ENCODE results near the gene FFAR3. TPM values are rescaled to one million over a fixed set of nuclear protein-coding genes. Genes with fewer than 3 reads are reported as not detected.

Gene FFAR3
- total RNA-seq, 6 donors from 2014 or later = 0.24 TPM; not detected in 5

GRCh38 chr19:35310811-35311465, 47.3 kb upstream of the FFAR3 start:
- 90 to 93% methylated on average over 10 of the region's 10 CpGs for WGBS, 2 donors
- Histone ChIP-seq H3K27ac (no peak overlapping the region), H3K4me1 (peaks cover 0 to 25% (median 12%) of the 10 kb centered on the region in 4 donors), H3K9me3 (no peaks in the 10 kb centered on the region), H3K4me3 (peak overlapping the region in 1 of 4 donors; percentile 23), H3K36me3 (no peaks in the 10 kb centered on the region), H3K27me3 (no peaks in the 10 kb centered on the region)
- no peak for TF ChIP-seq POLR2A (IDR thresholded peaks at IDR 0.05)
- no peak for TF ChIP-seq EP300 (IDR thresholded peaks at IDR 0.05)
- TF ChIP-seq CTCF (IDR thresholded peaks at IDR 0.05) = no peak
- no peak for TF ChIP-seq POLR2AphosphoS5 (IDR thresholded peaks at IDR 0.05)
- DNase-seq (no peak), ATAC-seq (ENCODE audit: low FRiP score in 2 of 2) (no peak)

GRCh38 chr19:35311901-35312665, 46.2 kb upstream of the FFAR3 start:
- H3K4me1 ChIP-seq = peaks cover 0 to 26% (median 15%) of the 10 kb centered on the region in 4 donors
- H3K9me3 ChIP-seq = no peaks in the 10 kb centered on the region
- no peak overlapping the region for H3K4me3 ChIP-seq
- peak overlapping the region in 1 of 4 donors; percentile 42 for H3K27ac ChIP-seq
- TF ChIP-seq CTCF (IDR thresholded peaks at IDR 0.05) (no peak), POLR2AphosphoS5 (IDR thresholded peaks at IDR 0.05) (no peak), EP300 (IDR thresholded peaks at IDR 0.05) (no peak), POLR2A (IDR thresholded peaks at IDR 0.05) (no peak)
- WGBS, 2 donors = 70 to 75% methylated on average over 14 to 21 of the region's 21 CpGs
- H3K36me3 ChIP-seq = no peaks in the 10 kb centered on the region
- no peak for ATAC-seq (ENCODE audit: low FRiP score in 2 of 2)
- peak in 1 of 2 donors; percentile 61 for DNase-seq
- no peaks in the 10 kb centered on the region for H3K27me3 ChIP-seq

- WGBS, 2 donors = 30 to 53% methylated on average over 7 of the region's 7 CpGs
- Histone ChIP-seq H3K36me3 (no peaks in the 10 kb centered on the region), H3K27me3 (no peaks in the 10 kb centered on the region), H3K27ac (no peak overlapping the region), H3K9me3 (no peaks in the 10 kb centered on the region), H3K4me3 (no peak overlapping the region), H3K4me1 (peaks cover 0 to 38% (median 21%) of the 10 kb centered on the region in 4 donors)
- no peak for TF ChIP-seq POLR2A (IDR thresholded peaks at IDR 0.05)
- TF ChIP-seq CTCF (IDR thresholded peaks at IDR 0.05) = no peak
- TF ChIP-seq POLR2AphosphoS5 (IDR thresholded peaks at IDR 0.05) = no peak
- TF ChIP-seq EP300 (IDR thresholded peaks at IDR 0.05) = no peak
- DNase-seq (no peak), ATAC-seq (ENCODE audit: low FRiP score in 2 of 2) (no peak)
Observed at GRCh38 chr19:35313587-35313986, 44.7 kb upstream of the FFAR3 start.

GRCh38 chr19:35314031-35314430, 44.2 kb upstream of the FFAR3 start:
- Histone ChIP-seq H3K27me3 (no peaks in the 10 kb centered on the region), H3K36me3 (no peaks in the 10 kb centered on the region), H3K9me3 (no peaks in the 10 kb centered on the region), H3K4me3 (no peak overlapping the region), H3K4me1 (peaks cover 2 to 40% (median 20%) of the 10 kb centered on the region in 4 donors), H3K27ac (no peak overlapping the region)
- DNase-seq (no peak), ATAC-seq (ENCODE audit: low FRiP score in 2 of 2) (no peak)
- TF ChIP-seq POLR2AphosphoS5 (IDR thresholded peaks at IDR 0.05) (no peak), CTCF (IDR thresholded peaks at IDR 0.05) (no peak), POLR2A (IDR thresholded peaks at IDR 0.05) (no peak), EP300 (IDR thresholded peaks at IDR 0.05) (no peak)
- 88 to 89% methylated on average over 8 of the region's 8 CpGs for WGBS, 2 donors
